ENCODE results near the gene CTNND1. TPM values are rescaled to one million over a fixed set of nuclear protein-coding genes. Genes with fewer than 3 reads are reported as not detected.

Gene CTNND1
- total and polyA plus RNA-seq, 2 of the 8 experiments (the other 6 are each of a cell fraction or from before 2014, with no cell fraction given): 91.9 to 164 TPM

GRCh38 chr11:57758174-57758573 lies 3.4 kb upstream of the CTNND1 start (continued):
- no peak for TF ChIP-seq ZNF274 (IDR thresholded peaks at IDR 0.05; ENCODE audit: borderline replicate concordance, extremely low read depth, low read length)
